Vagina (tissue), 2 donors: Measurements from ENCODE around the gene PNPT1.

Experiments used
- POLR2A ChIP-seq, 2 donors: fragments of 450-650 bp; IDR thresholded peaks; one replicate each; pipeline ENCODE4 v1.6.1; 2017; ENCODE audit warnings: antibody characterized with exemption in 2 of 2, mild to moderate bottlenecking in 2 of 2, moderate library complexity in 2 of 2
- TF ChIP-seq, protein P1 (sequence below), 3 experiments: fragments of 450-650 bp in 2 of 3; fragments of 200-600 bp in 1 of 3; sonication (generic) in 1 of 3; IDR thresholded peaks; one replicate each; pipeline ENCODE4 v1.5.1; 2017 to 2019; ENCODE audit warnings: antibody characterized with exemption in 3 of 3, mild to moderate bottlenecking in 2 of 3, moderate library complexity in 2 of 3

DNA sequence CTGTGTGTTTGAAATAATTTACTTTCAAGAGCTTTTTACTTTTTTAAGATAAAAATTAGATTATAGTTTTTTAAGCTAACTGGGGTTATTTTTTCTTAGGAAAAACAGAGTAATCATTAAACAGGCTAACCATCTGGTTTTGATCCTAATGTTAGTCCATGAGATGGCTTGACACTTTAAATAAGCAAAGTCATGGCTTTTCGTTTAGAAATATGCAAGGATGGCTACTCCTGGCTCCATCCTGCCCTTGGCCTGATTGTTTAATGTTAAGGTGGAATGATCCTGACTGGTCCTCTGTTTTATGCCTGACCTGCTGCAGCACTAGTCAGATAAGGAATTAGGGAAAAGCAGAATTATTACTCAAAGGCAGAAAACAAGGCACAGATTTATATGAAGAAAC lies 39.7 kb upstream of the PNPT1 start:
- TF ChIP-seq POLR2A (IDR thresholded peaks at IDR 0.05), result no peak
- TF ChIP-seq, protein P1, sequence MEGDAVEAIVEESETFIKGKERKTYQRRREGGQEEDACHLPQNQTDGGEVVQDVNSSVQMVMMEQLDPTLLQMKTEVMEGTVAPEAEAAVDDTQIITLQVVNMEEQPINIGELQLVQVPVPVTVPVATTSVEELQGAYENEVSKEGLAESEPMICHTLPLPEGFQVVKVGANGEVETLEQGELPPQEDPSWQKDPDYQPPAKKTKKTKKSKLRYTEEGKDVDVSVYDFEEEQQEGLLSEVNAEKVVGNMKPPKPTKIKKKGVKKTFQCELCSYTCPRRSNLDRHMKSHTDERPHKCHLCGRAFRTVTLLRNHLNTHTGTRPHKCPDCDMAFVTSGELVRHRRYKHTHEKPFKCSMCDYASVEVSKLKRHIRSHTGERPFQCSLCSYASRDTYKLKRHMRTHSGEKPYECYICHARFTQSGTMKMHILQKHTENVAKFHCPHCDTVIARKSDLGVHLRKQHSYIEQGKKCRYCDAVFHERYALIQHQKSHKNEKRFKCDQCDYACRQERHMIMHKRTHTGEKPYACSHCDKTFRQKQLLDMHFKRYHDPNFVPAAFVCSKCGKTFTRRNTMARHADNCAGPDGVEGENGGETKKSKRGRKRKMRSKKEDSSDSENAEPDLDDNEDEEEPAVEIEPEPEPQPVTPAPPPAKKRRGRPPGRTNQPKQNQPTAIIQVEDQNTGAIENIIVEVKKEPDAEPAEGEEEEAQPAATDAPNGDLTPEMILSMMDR (IDR thresholded peaks at IDR 0.05), result no peak
